CD4-positive, CD25-positive, alpha-beta regulatory T cell (primary cell): ENCODE data around the gene PLEKHG7. TPM values are rescaled to one million over a fixed set of nuclear protein-coding genes. Genes with fewer than 3 reads are reported as not detected.
A peak's percentile ranks its signal among the peaks of the same experiment; 100 is the strongest.

Experiments
- ATAC-seq, 2 donors: fragments of 150-1000 bp; cut with Tn5 transposase; one replicate each; pipeline ENCODE4 v1.10.0; 2021; ENCODE audit warnings: low read depth in 2 of 2, moderate number of reproducible peaks in 2 of 2, moderate library complexity in 1 of 2
- DNase-seq, 3 donors: peaks; one replicate each; pipeline versions ENCODE4 v3.0.0 to v3.0.0-alpha.2; 2012 to 2022; ENCODE audit warnings: mixed read lengths in 1 of 3
- H3K27ac ChIP-seq: one replicate; pipeline ENCODE4 v1.7.0; 2013; ENCODE audit warnings: mild to moderate bottlenecking, low read length; ENCODE audit not compliant: insufficient read depth, poor library complexity, severe bottlenecking
- H3K27me3 ChIP-seq: one replicate; pipeline ENCODE4 v1.7.0; 2013; ENCODE audit warnings: low read length; ENCODE audit not compliant: control insufficient read depth, insufficient read depth
- H3K36me3 ChIP-seq: one replicate; pipeline ENCODE4 v1.7.0; 2013; ENCODE audit warnings: mild to moderate bottlenecking, low read length, moderate library complexity; ENCODE audit not compliant: control insufficient read depth, insufficient read depth
- H3K4me1 ChIP-seq: 2 replicates; pipeline ENCODE4 v1.7.0; 2013; ENCODE audit warnings: mild to moderate bottlenecking, low read length; ENCODE audit not compliant: insufficient read depth, control insufficient read depth, poor library complexity, severe bottlenecking
- H3K4me3 ChIP-seq: one replicate; pipeline ENCODE4 v1.7.0; 2013; ENCODE audit warnings: low read depth, mild to moderate bottlenecking, low read length, moderate library complexity
- H3K9me3 ChIP-seq, 2 experiments: 1 replicate in 1 of 2; 2 replicates in 1 of 2; pipeline ENCODE4 v1.7.0; 2013; ENCODE audit warnings: low read length in 2 of 2, mild to moderate bottlenecking in 1 of 2, moderate library complexity in 1 of 2; ENCODE audit not compliant: control insufficient read depth in 2 of 2
- H3K27ac Mint-ChIP-seq, 3 donors: one replicate each; pipeline ENCODE4 v1.8.0; 2020 to 2022; ENCODE audit warnings: mild to moderate bottlenecking in 3 of 3, mixed read lengths in 3 of 3, moderate library complexity in 2 of 3
- H3K27me3 Mint-ChIP-seq: one replicate; pipeline ENCODE4 v1.8.0; 2022; ENCODE audit warnings: mild to moderate bottlenecking, mixed read lengths
- H3K36me3 Mint-ChIP-seq: one replicate; pipeline ENCODE4 v1.8.0; 2020; ENCODE audit warnings: mixed read lengths
- H3K4me1 Mint-ChIP-seq, 4 donors: one replicate each; pipeline ENCODE4 v1.8.0; 2020 to 2022; ENCODE audit warnings: mixed read lengths in 4 of 4, mild to moderate bottlenecking in 1 of 4
- H3K4me3 Mint-ChIP-seq, 4 donors: one replicate each; pipeline ENCODE4 v1.8.0; 2020 to 2022; ENCODE audit warnings: mild to moderate bottlenecking in 4 of 4, mixed read lengths in 4 of 4, moderate library complexity in 3 of 4
- H3K9me3 Mint-ChIP-seq, 7 donors: one replicate each; pipeline ENCODE4 v1.8.0; 2020 to 2022; ENCODE audit warnings: mixed read lengths in 7 of 7, mild to moderate bottlenecking in 3 of 7, moderate library complexity in 2 of 7
- polyA plus RNA-seq, 4 donors: library from polyadenylated mRNA; unstranded; fragments of 300-500 nt; fragmentation: Illumina TruSeq; gene quantifications; one replicate each; pipeline ENCODE4 v1.2.3, GENCODE V29; 2021
- total RNA-seq: library from RNA; stranded (reverse); gene quantifications from one replicate; pipeline ENCODE4 v1.2.3, GENCODE V29; 2022

PLEKHG7 gene
- total and polyA plus RNA-seq, 5 donors from 2014 or later = 0.05 to 0.89 (median 0.14) TPM

DNA sequence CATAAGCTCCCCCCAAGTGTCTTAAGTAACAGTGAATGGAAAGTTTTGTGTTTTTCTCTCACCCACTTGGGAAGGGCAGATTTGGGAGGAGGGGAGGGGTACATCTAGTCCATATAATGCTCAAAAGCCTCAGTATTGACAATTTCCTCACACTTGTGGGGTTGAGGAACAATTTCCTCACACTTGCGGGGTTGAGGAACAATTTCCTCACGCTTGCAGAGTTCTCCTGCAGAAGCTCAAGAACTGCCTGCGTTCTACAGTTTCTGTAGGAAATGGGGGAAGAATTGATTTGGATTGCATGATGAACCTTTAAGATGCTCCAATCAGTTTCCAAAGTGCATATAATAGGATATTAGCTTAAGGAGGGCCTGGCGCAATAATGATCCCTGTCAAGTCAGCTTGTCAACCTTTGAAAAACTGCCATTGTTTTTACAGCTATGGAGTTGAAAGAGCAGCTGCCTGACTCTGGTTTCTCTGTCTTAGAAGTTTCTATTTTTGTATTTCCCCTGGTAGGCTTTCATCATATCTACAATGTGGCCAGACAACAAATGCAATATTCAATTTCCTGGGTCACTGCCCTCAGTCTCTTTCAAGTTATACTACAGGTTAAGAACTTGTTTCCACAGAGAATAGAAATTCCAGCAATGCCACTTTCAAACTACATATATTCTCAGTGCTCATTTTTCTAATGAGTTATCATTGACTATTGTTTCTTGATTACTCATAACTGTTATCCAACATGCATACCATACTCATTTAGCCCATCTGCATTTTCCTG lies 66.5 kb downstream of the PLEKHG7 start:
- Mint-ChIP-seq H3K27me3 (no peaks in the 10 kb centered on the region), H3K4me3 (no peak overlapping the region), H3K27ac (no peak overlapping the region), H3K36me3 (peaks cover 4% of the 10 kb centered on the region), H3K9me3 (no peaks in the 10 kb centered on the region), H3K4me1 (peaks cover 0 to 17% (median 12%) of the 10 kb centered on the region in 4 donors)
- ATAC-seq (peak in 1 of 2 donors; percentile 24), DNase-seq (no peak)
- H3K36me3 ChIP-seq = no peaks in the 10 kb centered on the region
- no peak overlapping the region for H3K4me3 ChIP-seq
- no peaks in the 10 kb centered on the region for H3K4me1 ChIP-seq
- no peaks in the 10 kb centered on the region for H3K9me3 ChIP-seq
- no peak overlapping the region for H3K27ac ChIP-seq
- H3K27me3 ChIP-seq = no peaks in the 10 kb centered on the region

- Mint-ChIP-seq H3K9me3 (no peaks in the 10 kb centered on the region), H3K36me3 (peaks cover 4% of the 10 kb centered on the region), H3K27me3 (no peaks in the 10 kb centered on the region), H3K4me1 (peaks cover 0 to 17% (median 12%) of the 10 kb centered on the region in 4 donors), H3K4me3 (no peak overlapping the region), H3K27ac (peak overlapping the region in 1 of 3 donors; percentile 53)
- DNase-seq = no peak
- H3K36me3 ChIP-seq = no peaks in the 10 kb centered on the region
- ATAC-seq = no peak
- no peaks in the 10 kb centered on the region for H3K9me3 ChIP-seq
- no peak overlapping the region for H3K4me3 ChIP-seq
- no peaks in the 10 kb centered on the region for H3K4me1 ChIP-seq
- no peaks in the 10 kb centered on the region for H3K27me3 ChIP-seq
- no peak overlapping the region for H3K27ac ChIP-seq
Observed at GRCh38 chr12:92771001-92771400, 68.2 kb downstream of the PLEKHG7 start.

GRCh38 chr12:92775416-92775815 lies 72.6 kb downstream of the PLEKHG7 start:
- Histone ChIP-seq H3K4me1 (no peaks in the 10 kb centered on the region), H3K36me3 (peaks cover 35% of the 10 kb centered on the region), H3K4me3 (no peak overlapping the region), H3K27me3 (no peaks in the 10 kb centered on the region), H3K9me3 (no peaks in the 10 kb centered on the region), H3K27ac (no peak overlapping the region)
- Mint-ChIP-seq H3K9me3 (no peaks in the 10 kb centered on the region), H3K27ac (no peak overlapping the region), H3K27me3 (no peaks in the 10 kb centered on the region), H3K4me1 (peaks cover 0 to 4% (median under 1%) of the 10 kb centered on the region in 4 donors), H3K4me3 (no peak overlapping the region), H3K36me3 (peaks cover 22% of the 10 kb centered on the region)
- DNase-seq (no peak), ATAC-seq (no peak)

DNA sequence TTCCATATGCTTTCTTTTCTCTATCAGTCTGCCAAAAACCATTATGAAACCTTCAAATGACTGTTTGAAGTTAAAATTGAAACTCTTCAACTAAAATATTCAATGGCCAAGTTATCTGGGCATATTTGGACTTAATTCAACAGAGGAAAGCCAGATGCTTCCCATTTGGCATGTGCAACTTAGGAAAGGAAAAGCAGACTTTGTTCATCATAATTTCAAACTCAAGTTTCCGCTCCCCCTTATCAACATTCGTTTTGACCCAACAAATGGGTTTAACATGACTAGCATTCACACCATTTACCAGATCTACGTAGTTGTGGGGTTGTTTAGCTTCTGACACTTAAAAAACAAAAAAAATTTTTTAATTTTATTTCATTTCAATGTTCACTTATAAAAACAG lies 75.7 kb downstream of the PLEKHG7 start:
- Mint-ChIP-seq H3K4me1 (no peaks in the 10 kb centered on the region), H3K36me3 (peaks cover 29% of the 10 kb centered on the region), H3K27me3 (no peaks in the 10 kb centered on the region), H3K9me3 (no peaks in the 10 kb centered on the region), H3K4me3 (no peak overlapping the region), H3K27ac (no peak overlapping the region)
- no peak overlapping the region for H3K4me3 ChIP-seq
- H3K27me3 ChIP-seq = no peaks in the 10 kb centered on the region
- H3K36me3 ChIP-seq = peaks cover 38% of the 10 kb centered on the region
- no peaks in the 10 kb centered on the region for H3K9me3 ChIP-seq
- no peak overlapping the region for H3K27ac ChIP-seq
- ATAC-seq (no peak), DNase-seq (no peak)
- H3K4me1 ChIP-seq = no peaks in the 10 kb centered on the region

DNA sequence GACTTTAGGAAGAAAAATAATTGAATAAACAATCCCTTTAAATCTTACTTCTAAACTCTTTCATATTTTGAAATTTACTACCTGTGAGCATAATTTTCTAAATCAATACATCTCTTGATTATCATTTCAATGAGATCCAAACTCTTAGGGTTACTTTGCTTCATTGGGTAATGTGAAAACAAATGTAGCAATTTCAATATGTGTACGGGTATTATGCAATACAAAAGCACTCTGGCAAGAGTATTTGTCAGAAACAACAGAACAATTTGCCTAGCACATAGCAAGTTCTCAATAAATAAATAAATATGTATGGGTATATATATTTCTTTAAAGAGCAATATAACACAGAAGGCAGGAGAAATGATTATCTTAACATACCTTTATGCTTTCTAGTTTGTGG lies 77.1 kb downstream of the PLEKHG7 start:
- H3K4me3 Mint-ChIP-seq = no peak overlapping the region
- Histone ChIP-seq H3K27me3 (no peaks in the 10 kb centered on the region), H3K4me1 (no peaks in the 10 kb centered on the region), H3K27ac (no peak overlapping the region), H3K4me3 (no peak overlapping the region), H3K9me3 (no peaks in the 10 kb centered on the region), H3K36me3 (peaks cover 41% of the 10 kb centered on the region)
- H3K36me3 Mint-ChIP-seq = peaks cover 29% of the 10 kb centered on the region
- H3K27ac Mint-ChIP-seq = no peak overlapping the region
- DNase-seq (no peak), ATAC-seq (no peak)
- H3K4me1 Mint-ChIP-seq = peaks cover 0 to 3% (median 0%) of the 10 kb centered on the region in 4 donors
- H3K27me3 Mint-ChIP-seq = no peaks in the 10 kb centered on the region
- no peaks in the 10 kb centered on the region for H3K9me3 Mint-ChIP-seq

DNA sequence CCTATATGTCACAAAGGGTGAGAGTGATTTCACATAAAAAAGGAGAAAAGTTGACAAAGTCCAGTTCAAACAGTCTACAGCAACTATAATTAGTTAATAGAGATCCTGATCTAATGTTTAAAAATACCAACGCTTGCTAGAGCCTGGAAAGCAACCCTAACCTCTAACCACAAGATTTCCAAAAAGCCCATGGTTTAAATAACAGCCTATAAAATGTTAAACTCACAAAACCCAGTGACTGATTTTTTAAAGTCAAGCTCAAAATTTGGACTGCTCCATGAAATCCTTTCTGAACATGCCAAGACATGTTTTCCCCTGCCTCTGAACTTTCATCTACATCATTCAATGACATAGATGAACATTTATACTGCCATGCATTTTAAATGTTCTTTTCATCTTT lies 81.6 kb downstream of the PLEKHG7 start:
- Mint-ChIP-seq H3K27ac (no peak overlapping the region), H3K36me3 (peaks cover 11% of the 10 kb centered on the region), H3K4me3 (no peak overlapping the region), H3K27me3 (no peaks in the 10 kb centered on the region), H3K9me3 (no peaks in the 10 kb centered on the region), H3K4me1 (peaks cover 0 to 10% (median 3%) of the 10 kb centered on the region in 4 donors)
- no peaks in the 10 kb centered on the region for H3K27me3 ChIP-seq
- DNase-seq = no peak
- no peak overlapping the region for H3K4me3 ChIP-seq
- H3K9me3 ChIP-seq = no peaks in the 10 kb centered on the region
- peaks cover 11% of the 10 kb centered on the region for H3K36me3 ChIP-seq
- no peaks in the 10 kb centered on the region for H3K4me1 ChIP-seq
- no peak overlapping the region for H3K27ac ChIP-seq
- no peak for ATAC-seq

DNA sequence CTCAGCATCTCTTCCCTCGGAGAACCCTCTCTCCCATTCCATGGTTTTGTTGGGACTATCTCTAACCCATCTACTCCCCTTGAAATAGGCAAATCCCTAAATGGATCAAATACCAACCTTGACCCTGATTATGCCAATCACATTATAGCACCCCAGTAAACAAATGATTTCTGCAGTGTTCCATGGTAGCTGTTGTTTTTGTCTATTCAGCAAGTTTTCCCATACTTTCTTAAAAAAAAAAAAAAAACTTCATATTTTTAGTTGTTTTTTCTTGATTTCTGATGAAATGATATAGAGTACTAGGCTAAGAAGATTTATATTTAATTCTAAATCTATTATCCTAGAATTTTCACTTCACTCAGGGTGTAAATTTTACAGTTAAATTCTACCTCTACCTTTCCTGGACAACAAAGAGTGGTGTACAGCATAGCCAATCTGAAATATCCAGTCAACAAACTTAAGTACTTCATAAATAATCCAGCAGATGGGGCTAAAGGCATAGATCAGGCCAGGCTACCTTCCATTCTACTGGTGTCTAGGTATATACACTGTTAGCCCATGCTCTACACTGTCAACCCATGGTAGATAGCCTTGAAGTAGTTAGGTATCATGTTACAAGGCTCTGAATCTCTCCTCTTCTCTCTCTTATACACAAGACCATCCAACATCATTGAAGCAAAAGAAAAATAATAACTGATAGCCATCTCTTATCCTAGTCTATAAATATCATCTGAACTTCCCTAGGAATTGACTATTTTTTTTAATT lies 82.2 kb downstream of the PLEKHG7 start:
- DNase-seq = peak; percentile 12 to 79 (median 73)
- H3K9me3 Mint-ChIP-seq = no peaks in the 10 kb centered on the region
- H3K27ac Mint-ChIP-seq = no peak overlapping the region

More for the DNA sequence above, 82.2 kb downstream of the PLEKHG7 start:
- Histone ChIP-seq H3K36me3 (peaks cover 7% of the 10 kb centered on the region), H3K4me1 (no peaks in the 10 kb centered on the region), H3K27ac (no peak overlapping the region), H3K4me3 (no peak overlapping the region), H3K27me3 (no peaks in the 10 kb centered on the region), H3K9me3 (no peaks in the 10 kb centered on the region)
- Mint-ChIP-seq H3K4me1 (peaks cover 0 to 12% (median 5%) of the 10 kb centered on the region in 4 donors), H3K27me3 (no peaks in the 10 kb centered on the region), H3K4me3 (no peak overlapping the region), H3K36me3 (peaks cover 11% of the 10 kb centered on the region)
- ATAC-seq = peak; percentile 96 to 99
